Suprapubic skin (tissue), 3 donors: ENCODE data around the gene ANKRD61.
"Not testable (repeated sequence)": the region's sequence is repeated elsewhere in the genome, so short reads cannot be mapped to it uniquely, and the experiment has no call there.

Experiments
- POLR2A ChIP-seq, 2 donors: fragments of 450-650 bp; IDR thresholded peaks; one replicate each; pipeline ENCODE4 v1.6.1; 2017; ENCODE audit warnings: antibody characterized with exemption in 2 of 2, mild to moderate bottlenecking in 2 of 2, moderate library complexity in 2 of 2
- TF ChIP-seq, protein P1 (sequence below), 2 donors: fragments of 200-600 bp in 1 of 2; fragments of 450-650 bp in 1 of 2; sonication (generic) in 1 of 2; IDR thresholded peaks; one replicate each; pipeline ENCODE4 v1.5.1; 2016 to 2019; ENCODE audit warnings: antibody characterized with exemption in 2 of 2, mild to moderate bottlenecking in 1 of 2, moderate library complexity in 1 of 2

DNA sequence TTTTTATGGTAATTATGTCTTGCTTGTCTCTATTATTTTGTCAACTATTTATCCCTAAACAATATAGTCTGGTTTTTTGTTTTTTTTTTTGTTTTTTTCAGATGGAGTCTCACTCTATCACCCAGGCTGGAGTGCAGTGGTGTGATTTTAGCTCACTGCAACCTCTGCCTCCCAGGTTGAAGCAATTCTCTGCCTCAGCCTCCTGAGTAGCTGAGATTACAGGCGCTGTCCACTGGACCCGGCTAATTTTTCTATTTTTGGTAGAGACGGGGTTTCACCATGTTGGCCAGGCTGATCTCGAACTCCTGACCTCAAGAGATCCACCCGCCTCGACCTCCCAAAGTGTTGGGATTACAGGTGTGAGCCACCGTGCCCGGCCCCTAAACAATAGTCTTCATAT, 20.8 kb upstream of the ANKRD61 start:
- not testable (repeated sequence) for TF ChIP-seq POLR2A (IDR thresholded peaks at IDR 0.05)
- TF ChIP-seq, protein P1, sequence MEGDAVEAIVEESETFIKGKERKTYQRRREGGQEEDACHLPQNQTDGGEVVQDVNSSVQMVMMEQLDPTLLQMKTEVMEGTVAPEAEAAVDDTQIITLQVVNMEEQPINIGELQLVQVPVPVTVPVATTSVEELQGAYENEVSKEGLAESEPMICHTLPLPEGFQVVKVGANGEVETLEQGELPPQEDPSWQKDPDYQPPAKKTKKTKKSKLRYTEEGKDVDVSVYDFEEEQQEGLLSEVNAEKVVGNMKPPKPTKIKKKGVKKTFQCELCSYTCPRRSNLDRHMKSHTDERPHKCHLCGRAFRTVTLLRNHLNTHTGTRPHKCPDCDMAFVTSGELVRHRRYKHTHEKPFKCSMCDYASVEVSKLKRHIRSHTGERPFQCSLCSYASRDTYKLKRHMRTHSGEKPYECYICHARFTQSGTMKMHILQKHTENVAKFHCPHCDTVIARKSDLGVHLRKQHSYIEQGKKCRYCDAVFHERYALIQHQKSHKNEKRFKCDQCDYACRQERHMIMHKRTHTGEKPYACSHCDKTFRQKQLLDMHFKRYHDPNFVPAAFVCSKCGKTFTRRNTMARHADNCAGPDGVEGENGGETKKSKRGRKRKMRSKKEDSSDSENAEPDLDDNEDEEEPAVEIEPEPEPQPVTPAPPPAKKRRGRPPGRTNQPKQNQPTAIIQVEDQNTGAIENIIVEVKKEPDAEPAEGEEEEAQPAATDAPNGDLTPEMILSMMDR (IDR thresholded peaks at IDR 0.05): not testable (repeated sequence)
